SK-N-SH treated with all-trans-retinoic acid at 6 μM for 48 hours (cell line): ENCODE results near the gene SEMA4B.

Experiments used
- ATAC-seq: fragments of 200-7000 bp; cut with Tn5 transposase; 3 replicates; pipeline ENCODE4 v1.9.1; 2020; ENCODE audit warnings: mild to moderate bottlenecking, moderate library complexity
- ARNTL ChIP-seq: fragments of 450-650 bp; formaldehyde crosslinking; IDR thresholded peaks from 2 replicates; pipeline ENCODE4 v1.5.0; 2020; ENCODE audit warnings: low read depth, mild to moderate bottlenecking, moderate library complexity, borderline replicate concordance
- BACH2 ChIP-seq: fragments of 250-450 bp; sonication (Bioruptor Pico); IDR thresholded peaks from 2 replicates; pipeline ENCODE4 v1.9.0; 2021; ENCODE audit warnings: mild to moderate bottlenecking, borderline replicate concordance
- CREB5 ChIP-seq: fragments of 250-450 bp; sonication (Bioruptor Pico); IDR thresholded peaks from 2 replicates; pipeline ENCODE4 v1.5.1; 2020; ENCODE audit warnings: low read depth, mild to moderate bottlenecking, moderate library complexity
- CSRNP3 ChIP-seq: fragments of 250-450 bp; sonication (Bioruptor Pico); IDR thresholded peaks from 2 replicates; pipeline ENCODE4 v1.5.1; 2021; ENCODE audit warnings: mild to moderate bottlenecking, moderate library complexity
- ESRRG ChIP-seq: fragments of 250-450 bp; sonication (Bioruptor Pico); IDR thresholded peaks from 2 replicates; pipeline ENCODE4 v1.6.1; 2021; ENCODE audit warnings: mild to moderate bottlenecking
- GLIS3 ChIP-seq: fragments of 250-450 bp; sonication (Bioruptor Pico); IDR thresholded peaks from 2 replicates; pipeline ENCODE4 v1.5.0; 2020; ENCODE audit warnings: mild to moderate bottlenecking, moderate library complexity
- OSR1 ChIP-seq: fragments of 250-450 bp; sonication (Bioruptor Pico); IDR thresholded peaks from 2 replicates; pipeline ENCODE4 v1.8.0; 2022; ENCODE audit warnings: moderate library complexity, mild to moderate bottlenecking, inconsistent platforms
- PPARA ChIP-seq: fragments of 250-450 bp; sonication (Bioruptor Pico); IDR thresholded peaks from 2 replicates; pipeline ENCODE4 v1.5.0; 2020; ENCODE audit warnings: mild to moderate bottlenecking, borderline replicate concordance
- RARB ChIP-seq: fragments of 250-450 bp; sonication (Bioruptor Pico); IDR thresholded peaks from 2 replicates; pipeline ENCODE4 v1.8.0; 2021; ENCODE audit warnings: mild to moderate bottlenecking, moderate library complexity
- SNAI2 ChIP-seq: fragments of 250-450 bp; sonication (Bioruptor Pico); IDR thresholded peaks from 2 replicates; pipeline ENCODE4 v1.5.0; 2020; ENCODE audit warnings: mild to moderate bottlenecking, moderate library complexity
- TCF4 ChIP-seq: fragments of 250-450 bp; sonication (Bioruptor Pico); IDR thresholded peaks from 2 replicates; pipeline ENCODE4 v1.8.0; 2021; ENCODE audit warnings: mild to moderate bottlenecking, moderate library complexity, borderline replicate concordance
- TOX ChIP-seq: fragments of 250-450 bp; sonication (Bioruptor Pico); IDR thresholded peaks from 2 replicates; pipeline ENCODE4 v1.8.0; 2021; ENCODE audit warnings: mild to moderate bottlenecking, moderate library complexity, borderline replicate concordance
- TSHZ2 ChIP-seq: fragments of 250-450 bp; sonication (Bioruptor Pico); IDR thresholded peaks from 2 replicates; pipeline ENCODE4 v1.5.0; 2020; ENCODE audit warnings: mild to moderate bottlenecking, moderate library complexity
- ZC3H10 ChIP-seq: fragments of 250-450 bp; sonication (Bioruptor Pico); IDR thresholded peaks from 2 replicates; pipeline ENCODE4 v1.5.1; 2021; ENCODE audit warnings: mild to moderate bottlenecking, moderate library complexity
- ZFP3 ChIP-seq: fragments of 250-450 bp; sonication (Bioruptor Pico); IDR thresholded peaks from 2 replicates; pipeline ENCODE4 v1.5.0; 2020; ENCODE audit warnings: mild to moderate bottlenecking, moderate library complexity
- ZNF565 ChIP-seq: fragments of 450-650 bp; formaldehyde crosslinking; conservative IDR thresholded peaks from 2 replicates; pipeline ENCODE4 v1.5.0; 2020; ENCODE audit warnings: low read depth, mild to moderate bottlenecking, moderate library complexity
- ZNF70 ChIP-seq: fragments of 450-650 bp; formaldehyde crosslinking; IDR thresholded peaks from 2 replicates; pipeline ENCODE4 v1.5.0; 2020; ENCODE audit warnings: mild to moderate bottlenecking, moderate library complexity
- ZNF8 ChIP-seq: fragments of 450-650 bp; formaldehyde crosslinking; IDR thresholded peaks from 2 replicates; pipeline ENCODE4 v1.5.0; 2020; ENCODE audit warnings: mild to moderate bottlenecking, moderate library complexity
- TF ChIP-seq, protein P1 (sequence below): fragments of 250-450 bp; sonication (Bioruptor Pico); IDR thresholded peaks from 2 replicates; pipeline ENCODE4 v1.8.0; 2021; ENCODE audit warnings: low read depth, mild to moderate bottlenecking, moderate library complexity, borderline replicate concordance
- TF ChIP-seq, protein P2 (sequence below): fragments of 250-450 bp; sonication (Bioruptor Pico); IDR thresholded peaks from 2 replicates; pipeline ENCODE4 v1.8.0; 2020; ENCODE audit warnings: mild to moderate bottlenecking, moderate library complexity, borderline replicate concordance

SEMA4B gene

DNA sequence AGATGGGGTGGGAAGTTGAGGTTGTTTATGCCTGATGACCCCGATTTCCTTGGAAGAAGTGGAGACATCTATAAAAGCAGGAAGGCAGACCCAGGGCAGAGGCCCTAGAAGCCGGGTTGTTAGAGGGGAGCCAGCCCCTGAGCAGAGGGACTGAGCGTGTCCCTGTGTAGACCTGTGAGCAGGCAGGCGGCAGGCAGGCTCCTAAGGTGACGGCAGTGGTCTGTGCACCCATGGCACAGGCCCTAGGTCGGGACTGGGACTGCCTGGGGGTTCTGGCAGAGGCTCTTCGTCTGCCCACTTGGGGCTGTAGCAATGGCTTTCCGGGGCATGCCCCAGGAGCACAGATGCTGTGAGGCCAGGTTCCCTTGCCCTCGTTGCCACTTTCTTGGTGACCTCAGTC lies 9.9 kb downstream of the SEMA4B start:
- 0 out of 3 replicates have a peak, but pooled peaks have one; percentile 10 for ATAC-seq
- TF ChIP-seq ZNF70 (CRISPR knock-in tag) = no peak
- TF ChIP-seq ZNF8 (CRISPR knock-in tag) = no peak
- TF ChIP-seq TCF4 (CRISPR knock-in tag) = no peak
- no peak for TF ChIP-seq ZC3H10 (CRISPR knock-in tag)
- TF ChIP-seq, protein P1, sequence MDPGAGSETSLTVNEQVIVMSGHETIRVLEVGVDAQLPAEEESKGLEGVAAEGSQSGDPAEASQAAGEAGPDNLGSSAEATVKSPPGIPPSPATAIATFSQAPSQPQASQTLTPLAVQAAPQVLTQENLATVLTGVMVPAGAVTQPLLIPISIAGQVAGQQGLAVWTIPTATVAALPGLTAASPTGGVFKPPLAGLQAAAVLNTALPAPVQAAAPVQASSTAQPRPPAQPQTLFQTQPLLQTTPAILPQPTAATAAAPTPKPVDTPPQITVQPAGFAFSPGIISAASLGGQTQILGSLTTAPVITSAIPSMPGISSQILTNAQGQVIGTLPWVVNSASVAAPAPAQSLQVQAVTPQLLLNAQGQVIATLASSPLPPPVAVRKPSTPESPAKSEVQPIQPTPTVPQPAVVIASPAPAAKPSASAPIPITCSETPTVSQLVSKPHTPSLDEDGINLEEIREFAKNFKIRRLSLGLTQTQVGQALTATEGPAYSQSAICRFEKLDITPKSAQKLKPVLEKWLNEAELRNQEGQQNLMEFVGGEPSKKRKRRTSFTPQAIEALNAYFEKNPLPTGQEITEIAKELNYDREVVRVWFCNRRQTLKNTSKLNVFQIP (CRISPR knock-in tag) = no peak
- TF ChIP-seq, protein P2, sequence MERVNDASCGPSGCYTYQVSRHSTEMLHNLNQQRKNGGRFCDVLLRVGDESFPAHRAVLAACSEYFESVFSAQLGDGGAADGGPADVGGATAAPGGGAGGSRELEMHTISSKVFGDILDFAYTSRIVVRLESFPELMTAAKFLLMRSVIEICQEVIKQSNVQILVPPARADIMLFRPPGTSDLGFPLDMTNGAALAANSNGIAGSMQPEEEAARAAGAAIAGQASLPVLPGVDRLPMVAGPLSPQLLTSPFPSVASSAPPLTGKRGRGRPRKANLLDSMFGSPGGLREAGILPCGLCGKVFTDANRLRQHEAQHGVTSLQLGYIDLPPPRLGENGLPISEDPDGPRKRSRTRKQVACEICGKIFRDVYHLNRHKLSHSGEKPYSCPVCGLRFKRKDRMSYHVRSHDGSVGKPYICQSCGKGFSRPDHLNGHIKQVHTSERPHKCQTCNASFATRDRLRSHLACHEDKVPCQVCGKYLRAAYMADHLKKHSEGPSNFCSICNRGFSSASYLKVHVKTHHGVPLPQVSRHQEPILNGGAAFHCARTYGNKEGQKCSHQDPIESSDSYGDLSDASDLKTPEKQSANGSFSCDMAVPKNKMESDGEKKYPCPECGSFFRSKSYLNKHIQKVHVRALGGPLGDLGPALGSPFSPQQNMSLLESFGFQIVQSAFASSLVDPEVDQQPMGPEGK = no peak
- no peak for TF ChIP-seq ESRRG (CRISPR knock-in tag)
- no peak for TF ChIP-seq OSR1
- TF ChIP-seq TOX (CRISPR knock-in tag) = no peak
- TF ChIP-seq SNAI2 (CRISPR knock-in tag) = no peak
- no peak for TF ChIP-seq PPARA (CRISPR knock-in tag)

DNA sequence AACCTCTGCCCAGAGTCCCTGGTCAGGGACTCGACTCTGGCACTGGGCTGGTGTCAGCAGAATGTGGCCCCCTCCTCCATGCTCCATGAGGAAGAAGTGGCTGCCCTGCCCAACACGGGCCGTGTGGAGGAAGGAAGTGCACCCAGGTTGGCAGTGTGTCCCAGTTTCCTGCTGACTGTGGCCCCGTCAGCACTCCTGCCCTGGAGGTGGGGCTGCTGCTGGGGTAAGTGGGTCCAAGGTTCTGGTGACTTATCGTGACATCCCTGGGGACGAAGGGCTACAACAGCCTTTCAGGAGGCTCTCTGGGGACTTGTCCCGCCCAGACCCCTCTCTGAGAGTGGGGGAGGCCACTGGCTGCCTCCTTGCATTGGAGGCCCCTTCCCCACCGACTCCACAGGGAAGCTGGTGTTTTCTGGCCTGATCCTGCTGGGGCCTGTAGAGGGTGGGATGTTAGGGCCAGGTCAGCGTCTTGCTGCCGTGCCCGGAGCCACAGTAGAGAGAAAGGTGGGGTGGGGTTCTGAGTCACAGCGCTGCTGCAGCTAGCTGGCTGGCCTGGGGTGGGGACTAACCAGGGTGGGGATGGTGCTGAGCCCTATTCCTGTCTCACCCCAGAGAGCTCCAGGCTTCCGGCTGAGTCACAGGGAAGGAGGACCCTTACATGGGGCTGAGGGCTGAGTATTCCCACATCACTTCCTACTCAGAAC lies 10.5 kb downstream of the SEMA4B start:
- peak; percentile 67 for ATAC-seq
- TF ChIP-seq PPARA (CRISPR knock-in tag) = no peak
- TF ChIP-seq ESRRG (CRISPR knock-in tag) = no peak
- no peak for TF ChIP-seq SNAI2 (CRISPR knock-in tag)
- TF ChIP-seq, protein P2 = no peak
- no peak for TF ChIP-seq OSR1
- TF ChIP-seq GLIS3 = no peak
- TF ChIP-seq TOX (CRISPR knock-in tag) = no peak
- no peak for TF ChIP-seq ARNTL (CRISPR knock-in tag)
- no peak for TF ChIP-seq ZC3H10 (CRISPR knock-in tag)
- TF ChIP-seq ZNF565 (CRISPR knock-in tag) = no peak
- TF ChIP-seq CREB5 = no peak
- TF ChIP-seq BACH2 = no peak
- TF ChIP-seq ZFP3 (CRISPR knock-in tag) = no peak
- no peak for TF ChIP-seq TSHZ2 (CRISPR knock-in tag)
- no peak for TF ChIP-seq ZNF8 (CRISPR knock-in tag)
- TF ChIP-seq RARB = no peak
- TF ChIP-seq, protein P1 (CRISPR knock-in tag) = no peak
- TF ChIP-seq CSRNP3 (CRISPR knock-in tag) = no peak
